ENCODE results near the gene STX12.
A peak's percentile ranks its signal among the peaks of the same experiment; 100 is the strongest.

STX12 gene

GRCh38 chr1:27858949-27859576 lies 86.0 kb downstream of the STX12 start:
- in situ Hi-C loops (cut with MboI; ENCODE audit: low pct_unique_long_range_greater_than_20kb, low sequenced_read_pairs, unreplicated experiment), result no loop called here
- DNase-seq (ENCODE audit: low spot score), result no peak
- TF ChIP-seq CTCF (IDR thresholded peaks at IDR 0.05; ENCODE audit: extremely low read depth, insufficient read depth, missing control alignments), result no peak

GRCh38 chr1:27861436-27861835 lies 88.4 kb downstream of the STX12 start:
- DNase-seq (ENCODE audit: low spot score), result no peak
- in situ Hi-C loops (cut with MboI; ENCODE audit: low pct_unique_long_range_greater_than_20kb, low sequenced_read_pairs, unreplicated experiment), result loop anchor here (10.0 kb wide), 1 partner anchor 103 kb away; no protein-coding TSS in a partner anchor
- TF ChIP-seq CTCF (IDR thresholded peaks at IDR 0.05; ENCODE audit: extremely low read depth, insufficient read depth, missing control alignments), result no peak

- DNase-seq (ENCODE audit: low spot score), result no peak
- no peak for TF ChIP-seq CTCF (IDR thresholded peaks at IDR 0.05; ENCODE audit: extremely low read depth, insufficient read depth, missing control alignments)
- in situ Hi-C loops (cut with MboI; ENCODE audit: low pct_unique_long_range_greater_than_20kb, low sequenced_read_pairs, unreplicated experiment), result loop anchor here (10.0 kb wide), 1 partner anchor 103 kb away; no protein-coding TSS in a partner anchor
Measured at GRCh38 chr1:27862004-27862403, 89.0 kb downstream of the STX12 start.

GRCh38 chr1:27862671-27863537 lies 89.9 kb downstream of the STX12 start:
- in situ Hi-C loops (cut with MboI; ENCODE audit: low pct_unique_long_range_greater_than_20kb, low sequenced_read_pairs, unreplicated experiment), result loop anchor here (10.0 kb wide), 1 partner anchor 102 kb away; no protein-coding TSS in a partner anchor
- DNase-seq (ENCODE audit: low spot score), result no peak
- no peak for TF ChIP-seq CTCF (IDR thresholded peaks at IDR 0.05; ENCODE audit: extremely low read depth, insufficient read depth, missing control alignments)

- no peak for TF ChIP-seq CTCF (IDR thresholded peaks at IDR 0.05; ENCODE audit: extremely low read depth, insufficient read depth, missing control alignments)
- DNase-seq (ENCODE audit: low spot score), result no peak
- in situ Hi-C loops (cut with MboI; ENCODE audit: low pct_unique_long_range_greater_than_20kb, low sequenced_read_pairs, unreplicated experiment), result loop anchor here (10.0 kb wide), 1 partner anchor 101 kb away; no protein-coding TSS in a partner anchor
Measured at GRCh38 chr1:27863538-27863915, 90.5 kb downstream of the STX12 start.

GRCh38 chr1:27864264-27864895 lies 91.4 kb downstream of the STX12 start:
- no peak for TF ChIP-seq CTCF (IDR thresholded peaks at IDR 0.05; ENCODE audit: extremely low read depth, insufficient read depth, missing control alignments)
- in situ Hi-C loops (cut with MboI; ENCODE audit: low pct_unique_long_range_greater_than_20kb, low sequenced_read_pairs, unreplicated experiment), result loop anchor here (10.0 kb wide), 1 partner anchor 100 kb away; no protein-coding TSS in a partner anchor
- peak; percentile 58 for DNase-seq (ENCODE audit: low spot score)
